Effector memory CD4-positive, alpha-beta T cell (primary cell): ENCODE measurements around the gene CACNA1C.

Source experiments
- DNase-seq, 3 donors: peaks; one replicate each; pipeline ENCODE4 v3.0.0-alpha.2; 2020
- H3K27ac ChIP-seq: 2 replicates; pipeline ENCODE4 v1.7.0; 2013; ENCODE audit warnings: mild to moderate bottlenecking, low read length, moderate library complexity; ENCODE audit not compliant: insufficient read depth, poor library complexity, severe bottlenecking
- H3K27me3 ChIP-seq: replicated peaks from 2 replicates; pipeline ENCODE4 v1.7.0; 2013; ENCODE audit warnings: mild to moderate bottlenecking, low read length; ENCODE audit not compliant: insufficient read depth, control insufficient read depth, poor library complexity, severe bottlenecking
- H3K36me3 ChIP-seq: 2 replicates; pipeline ENCODE4 v1.7.0; 2013; ENCODE audit warnings: mild to moderate bottlenecking, low read length, moderate library complexity; ENCODE audit not compliant: control insufficient read depth, insufficient read depth
- H3K4me1 ChIP-seq: 2 replicates; pipeline ENCODE4 v1.7.0; 2013; ENCODE audit warnings: low read length, mild to moderate bottlenecking; ENCODE audit not compliant: control insufficient read depth, insufficient read depth, poor library complexity, severe bottlenecking
- H3K4me3 ChIP-seq: 2 replicates; pipeline ENCODE4 v1.7.0; 2013; ENCODE audit warnings: low read length, low read depth, mild to moderate bottlenecking; ENCODE audit not compliant: insufficient read depth, poor library complexity, severe bottlenecking
- H3K9me3 ChIP-seq: 2 replicates; pipeline ENCODE4 v1.7.0; 2013; ENCODE audit warnings: mild to moderate bottlenecking, low read length, moderate library complexity; ENCODE audit not compliant: control insufficient read depth

Gene CACNA1C

DNA sequence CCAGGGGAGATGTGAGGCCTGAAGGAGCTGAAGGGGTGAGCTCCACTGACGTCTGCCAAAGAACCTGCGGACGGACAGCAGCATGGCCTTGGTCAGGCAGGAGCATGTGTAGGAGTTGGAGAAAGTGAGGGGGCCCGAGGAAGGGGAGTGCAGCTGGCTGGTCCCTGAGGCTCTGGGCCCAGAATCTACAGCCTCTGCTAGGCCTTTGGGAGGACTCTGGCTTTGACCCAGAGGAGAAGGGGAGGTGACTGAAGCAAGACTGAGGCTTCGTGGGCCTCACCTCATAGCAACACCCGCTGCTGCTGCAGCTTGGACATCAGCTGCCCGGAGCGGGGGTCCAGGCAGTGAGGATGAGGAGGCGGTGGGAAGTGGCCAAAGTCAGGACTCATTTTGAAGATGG, 525.4 kb downstream of the CACNA1C start:
- H3K4me1 ChIP-seq, result no peaks in the 10 kb centered on the region
- H3K9me3 ChIP-seq, result no peaks in the 10 kb centered on the region
- peaks cover 16% of the 10 kb centered on the region for H3K27me3 ChIP-seq

DNA sequence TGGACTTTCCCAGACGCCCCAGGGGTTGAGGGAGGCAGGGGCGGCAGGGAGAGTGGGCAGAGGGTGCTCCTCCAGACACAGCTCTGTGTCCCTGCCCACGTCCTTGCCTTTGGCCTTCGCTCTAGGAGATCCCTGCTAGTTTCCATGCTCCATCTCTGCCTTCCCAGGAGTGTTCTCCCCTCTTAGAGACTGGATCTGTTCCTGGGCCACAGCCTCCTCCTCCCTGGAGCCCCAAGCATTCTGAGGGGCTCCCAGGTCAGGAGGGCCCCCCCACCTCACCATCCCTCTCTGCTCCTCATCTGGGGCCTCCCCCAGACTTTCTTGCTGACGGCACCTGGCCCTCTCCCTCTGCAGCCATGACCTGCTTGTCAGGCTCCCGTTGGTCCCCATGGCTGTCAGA, 526.0 kb downstream of the CACNA1C start:
- H3K36me3 ChIP-seq, result no peaks in the 10 kb centered on the region
- no peak overlapping the region for H3K27ac ChIP-seq
- peaks cover 12% of the 10 kb centered on the region for H3K27me3 ChIP-seq
- H3K4me3 ChIP-seq, result no peak overlapping the region
- no peaks in the 10 kb centered on the region for H3K9me3 ChIP-seq
- no peak for DNase-seq
- no peaks in the 10 kb centered on the region for H3K4me1 ChIP-seq

More for the DNA sequence above, 525.4 kb downstream of the CACNA1C start:
- Histone ChIP-seq H3K27ac (no peak overlapping the region), H3K36me3 (no peaks in the 10 kb centered on the region), H3K4me3 (no peak overlapping the region)
- no peak for DNase-seq

DNA sequence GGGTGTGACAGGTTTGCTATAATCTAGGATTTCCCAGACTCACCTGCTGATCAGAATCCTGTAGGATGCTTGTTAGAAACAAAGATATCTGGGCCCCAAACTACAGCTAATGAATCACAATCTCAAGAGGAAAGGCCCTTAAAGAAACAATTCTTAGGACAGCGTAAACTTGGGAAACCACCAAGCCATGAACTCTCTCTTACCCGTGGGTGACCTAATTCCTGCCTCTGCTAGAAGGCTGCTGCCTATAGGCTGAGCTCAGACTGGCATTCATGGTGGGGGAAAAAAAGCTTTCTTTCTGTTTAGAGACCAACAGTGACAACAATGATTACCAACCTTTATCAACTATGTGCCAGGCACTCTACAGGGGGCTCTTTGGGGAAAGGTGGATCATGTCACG, 528.0 kb downstream of the CACNA1C start:
- H3K4me1 ChIP-seq, result no peaks in the 10 kb centered on the region
- DNase-seq, result no peak
- no peak overlapping the region for H3K4me3 ChIP-seq
- peaks cover 12% of the 10 kb centered on the region for H3K27me3 ChIP-seq
- H3K36me3 ChIP-seq, result no peaks in the 10 kb centered on the region
- H3K27ac ChIP-seq, result no peak overlapping the region
- H3K9me3 ChIP-seq, result no peaks in the 10 kb centered on the region

DNA sequence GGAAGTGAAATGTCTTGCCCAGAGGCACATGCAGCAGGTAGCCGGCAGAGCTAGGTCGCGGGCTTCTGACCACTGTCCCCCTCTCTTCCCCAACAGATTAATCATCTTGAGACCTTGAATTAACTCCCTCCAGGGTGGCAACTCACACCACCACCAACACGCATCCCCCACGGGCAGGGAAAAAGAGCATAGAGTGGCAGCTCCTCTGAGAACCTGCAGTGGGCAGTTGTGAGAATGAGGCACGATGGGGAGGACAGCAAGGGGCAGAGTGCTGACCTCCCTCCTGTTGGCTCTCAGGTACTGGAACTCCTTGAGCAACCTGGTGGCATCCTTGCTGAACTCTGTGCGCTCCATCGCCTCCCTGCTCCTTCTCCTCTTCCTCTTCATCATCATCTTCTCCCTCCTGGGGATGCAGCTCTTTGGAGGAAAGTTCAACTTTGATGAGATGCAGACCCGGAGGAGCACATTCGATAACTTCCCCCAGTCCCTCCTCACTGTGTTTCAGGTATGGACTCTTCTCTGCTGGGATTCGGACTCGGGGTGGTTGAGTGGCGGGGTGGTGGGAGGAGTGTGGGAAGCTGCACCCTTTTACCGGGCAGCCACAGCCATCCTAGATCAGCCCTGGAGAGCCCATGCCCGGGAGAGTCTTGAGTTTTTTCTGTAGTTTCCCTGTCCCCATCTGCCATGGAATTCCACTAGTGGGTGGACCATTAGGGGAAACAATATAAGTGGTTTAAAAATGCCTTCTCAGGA, 528.7 kb downstream of the CACNA1C start:
- H3K27me3 ChIP-seq, result peaks cover 13% of the 10 kb centered on the region

DNA sequence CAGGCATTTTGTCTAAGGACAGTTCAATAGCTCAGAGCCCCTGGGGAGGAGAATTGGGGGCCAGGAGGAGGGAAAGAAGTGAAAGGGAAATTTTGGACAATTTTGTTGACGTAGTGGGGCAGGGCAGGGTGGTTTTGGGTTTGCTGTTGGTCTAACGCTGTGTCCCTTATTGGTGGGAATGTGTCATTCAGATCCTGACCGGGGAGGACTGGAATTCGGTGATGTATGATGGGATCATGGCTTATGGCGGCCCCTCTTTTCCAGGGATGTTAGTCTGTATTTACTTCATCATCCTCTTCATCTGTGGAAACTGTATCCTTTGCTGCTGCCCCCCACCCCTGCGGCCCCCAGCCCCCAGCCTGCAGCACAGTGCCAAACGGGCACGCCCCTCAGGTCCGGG, 529.8 kb downstream of the CACNA1C start:
- Histone ChIP-seq H3K36me3 (no peaks in the 10 kb centered on the region), H3K9me3 (no peaks in the 10 kb centered on the region), H3K4me1 (no peaks in the 10 kb centered on the region), H3K4me3 (no peak overlapping the region), H3K27ac (no peak overlapping the region), H3K27me3 (peaks cover 15% of the 10 kb centered on the region)
- DNase-seq, result no peak

More for the DNA sequence above, 528.7 kb downstream of the CACNA1C start:
- Histone ChIP-seq H3K27ac (no peak overlapping the region), H3K4me1 (no peaks in the 10 kb centered on the region), H3K4me3 (no peak overlapping the region), H3K9me3 (no peaks in the 10 kb centered on the region), H3K36me3 (no peaks in the 10 kb centered on the region)
- DNase-seq, result no peak

DNA sequence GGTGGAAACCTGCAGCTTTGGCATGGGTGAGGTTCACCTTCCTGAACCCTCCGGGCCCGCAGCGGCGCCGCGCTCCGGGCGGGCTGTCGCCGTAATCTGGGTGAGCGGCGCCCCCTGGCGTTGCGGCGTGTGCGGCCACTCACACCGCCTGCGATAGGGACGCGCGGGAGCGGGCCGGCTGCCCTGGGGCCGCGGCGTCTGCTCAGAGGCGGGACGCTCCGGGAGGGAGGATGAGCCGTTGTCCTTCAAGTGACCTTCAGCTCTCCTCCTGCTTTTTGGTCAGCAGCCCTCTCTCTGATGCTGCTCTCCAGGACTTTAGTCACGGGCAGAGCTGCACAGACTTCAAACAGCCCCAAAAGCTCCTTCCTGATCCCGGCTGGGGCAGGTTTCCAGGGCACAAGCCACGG, 530.3 kb downstream of the CACNA1C start:
- H3K27ac ChIP-seq, result no peak overlapping the region
- no peak overlapping the region for H3K4me3 ChIP-seq
- no peak for DNase-seq
- H3K9me3 ChIP-seq, result no peaks in the 10 kb centered on the region
- H3K36me3 ChIP-seq, result no peaks in the 10 kb centered on the region
- no peaks in the 10 kb centered on the region for H3K4me1 ChIP-seq
- H3K27me3 ChIP-seq, result peaks cover 15% of the 10 kb centered on the region

DNA sequence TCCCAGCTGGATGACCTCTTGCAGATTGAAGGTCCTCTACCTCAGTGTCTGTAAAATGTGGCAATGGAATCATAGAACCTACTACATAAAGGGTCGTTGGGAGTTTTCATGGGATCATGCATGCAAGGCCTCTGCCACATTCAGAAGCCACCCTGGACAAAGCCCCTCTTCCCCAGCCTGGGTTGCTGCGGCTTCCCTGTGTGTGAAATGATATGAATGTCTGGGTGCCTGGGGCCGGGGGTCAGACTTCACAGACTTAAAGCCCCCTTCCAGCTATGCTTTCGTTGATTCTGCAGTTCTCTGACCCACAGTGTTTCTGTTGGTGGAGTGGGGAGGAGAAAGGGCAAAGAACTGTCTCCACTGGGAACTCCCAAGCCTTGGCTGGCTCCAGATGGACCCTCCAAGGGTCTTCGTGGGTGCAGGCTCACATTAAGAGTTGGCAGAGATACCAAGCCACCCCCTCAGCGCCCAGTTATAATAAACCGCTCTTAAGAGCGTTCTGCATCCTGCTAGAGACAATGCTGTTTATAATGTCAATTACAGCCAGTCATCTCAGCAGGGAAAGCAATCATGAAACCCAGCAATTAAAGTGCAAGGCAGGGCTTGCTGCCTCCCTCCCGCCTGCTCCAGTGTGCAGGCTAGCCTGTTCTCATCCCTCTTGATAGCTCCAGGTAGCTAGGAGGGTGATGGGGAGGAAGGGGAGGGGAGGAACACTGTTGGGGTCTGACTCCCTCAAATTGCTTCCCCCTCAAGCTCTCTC, 531.0 kb downstream of the CACNA1C start:
- no peak for DNase-seq
- no peaks in the 10 kb centered on the region for H3K4me1 ChIP-seq
- no peaks in the 10 kb centered on the region for H3K36me3 ChIP-seq
- H3K27ac ChIP-seq, result no peak overlapping the region
- H3K4me3 ChIP-seq, result no peak overlapping the region
- no peaks in the 10 kb centered on the region for H3K9me3 ChIP-seq
- peaks cover 15% of the 10 kb centered on the region for H3K27me3 ChIP-seq

DNA sequence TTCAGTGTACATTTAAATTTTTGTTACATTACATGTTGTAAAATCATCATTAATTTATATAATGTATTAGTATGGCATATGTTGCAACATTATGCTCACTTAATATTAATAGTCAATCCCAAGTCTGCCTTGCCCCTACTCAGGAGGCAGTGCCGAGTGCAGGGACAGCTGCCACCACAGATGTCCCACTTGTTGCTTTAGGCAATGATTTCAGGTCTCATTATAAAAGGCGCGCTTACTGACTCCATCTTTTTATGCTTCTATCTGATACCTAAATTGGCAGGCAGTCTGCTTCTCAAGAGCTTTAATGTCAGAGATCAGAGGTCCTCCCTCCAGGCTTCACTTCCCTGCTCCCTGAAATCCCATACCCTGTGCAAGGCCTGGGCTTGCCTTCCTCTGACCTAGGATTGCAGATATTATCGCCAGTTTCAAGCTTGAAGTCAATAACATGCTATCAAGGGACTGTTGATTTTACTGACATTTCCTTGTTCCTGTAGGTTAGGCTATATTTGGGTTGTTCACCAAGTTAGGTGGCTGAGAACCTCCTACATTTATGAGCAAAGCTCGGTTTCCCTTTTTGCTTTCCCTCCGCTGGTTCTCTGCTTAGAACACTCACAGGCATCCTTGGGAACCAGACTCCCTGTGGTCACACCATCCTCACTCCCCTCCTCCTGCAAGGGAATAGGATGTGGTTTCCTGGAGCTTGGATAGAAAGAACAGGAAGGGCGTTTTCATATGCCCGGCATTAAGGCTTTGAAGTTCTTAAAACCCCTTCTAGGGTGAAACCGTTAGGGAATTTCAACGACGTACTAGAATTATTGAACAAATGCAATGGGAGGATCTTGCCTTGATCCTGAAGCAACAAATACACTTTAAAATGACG, 533.6 kb downstream of the CACNA1C start:
- no peak for DNase-seq
- Histone ChIP-seq H3K27ac (no peak overlapping the region), H3K4me3 (no peak overlapping the region), H3K4me1 (no peaks in the 10 kb centered on the region), H3K36me3 (no peaks in the 10 kb centered on the region), H3K27me3 (peaks cover 11% of the 10 kb centered on the region), H3K9me3 (no peaks in the 10 kb centered on the region)

DNA sequence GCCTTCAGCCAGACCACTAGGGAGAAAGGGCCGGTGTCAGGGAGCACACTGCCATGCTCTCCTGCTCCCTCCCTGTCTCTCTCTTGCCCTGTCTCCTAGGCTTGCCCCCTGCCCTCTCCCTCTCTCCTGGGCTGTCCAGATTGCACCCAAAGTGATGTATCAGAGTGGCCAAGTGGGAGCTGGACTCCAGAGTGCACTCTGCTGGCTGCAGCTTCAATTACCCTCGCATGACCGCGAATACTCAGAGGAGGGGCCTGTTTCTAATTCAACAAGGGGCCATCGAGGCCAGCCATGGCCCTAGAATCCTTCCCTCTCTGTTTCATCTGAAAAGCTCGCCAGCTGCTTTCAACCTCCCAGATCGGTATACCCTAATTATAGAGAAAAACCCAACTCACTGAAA, 535.6 kb downstream of the CACNA1C start:
- Histone ChIP-seq H3K36me3 (no peaks in the 10 kb centered on the region), H3K27me3 (peaks cover 7% of the 10 kb centered on the region), H3K4me3 (no peak overlapping the region), H3K27ac (no peak overlapping the region), H3K9me3 (no peaks in the 10 kb centered on the region), H3K4me1 (no peaks in the 10 kb centered on the region)
- DNase-seq, result no peak
